ENCODE measurements around the gene NRXN3. TPM values are rescaled to one million over a fixed set of nuclear protein-coding genes. Genes with fewer than 3 reads are reported as not detected.

NRXN3 gene
- polyA plus RNA-seq, 1 of the 3 experiments (the other 2 are of a cell fraction) = 1.6 TPM

DNA sequence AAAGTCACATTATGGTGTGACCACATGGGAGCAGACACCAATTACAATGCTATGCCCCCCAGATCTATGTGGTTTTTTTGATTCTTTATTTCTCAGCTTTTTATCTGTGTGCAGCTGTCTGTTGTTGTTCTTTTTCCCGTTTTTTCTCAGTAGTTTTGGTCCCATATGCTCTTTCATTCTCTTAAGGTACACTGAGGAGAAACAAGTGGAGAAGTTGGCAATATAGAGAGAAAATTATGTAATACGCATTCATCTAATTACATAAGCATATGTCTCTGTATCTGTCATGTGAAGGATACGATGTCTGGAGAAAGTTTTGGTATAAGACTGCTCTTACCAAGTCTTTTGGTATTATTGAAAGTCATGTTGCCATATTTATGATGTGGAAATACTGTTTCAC, 819.0 kb downstream of the NRXN3 start:
- H3K4me1 ChIP-seq (ENCODE audit: control insufficient read depth in 1 of 2, insufficient read depth in 2 of 2, low read depth in 1 of 2, low read length in 1 of 2) = peaks cover 0 to 12% of the 10 kb centered on the region in 2 experiments; a peak in 2 of 4 replicates
- POLR2A ChIA-PET = no interaction called here
- no peak for DNase-seq
- no peaks in the 10 kb centered on the region for H3K79me2 ChIP-seq (ENCODE audit: insufficient read depth)
- H3F3A ChIP-seq (replicated peaks; ENCODE audit: insufficient read depth) = peaks cover 2% of the 10 kb centered on the region
- H3K9ac ChIP-seq = no peak overlapping the region
- H3K27ac ChIP-seq (ENCODE audit: low read depth in 2 of 2, low read length in 1 of 2) = no peak overlapping the region
- no peaks in the 10 kb centered on the region for H3K9me2 ChIP-seq
- H3K9me3 ChIP-seq = no peaks in the 10 kb centered on the region
- no peaks in the 10 kb centered on the region for H4K20me1 ChIP-seq (ENCODE audit: insufficient read depth)
- H3K4me3 ChIP-seq (ENCODE audit: low read depth in 2 of 2, low read length in 1 of 2) = no peak overlapping the region
- TF ChIP-seq NRF1 (IDR thresholded peaks at IDR 0.05; ENCODE audit: low read depth, low read length) (no peak), POLR2AphosphoS5 (IDR thresholded peaks at IDR 0.05; ENCODE audit: low read depth, low read length) (no peak), RAD21 (IDR thresholded peaks at IDR 0.05; ENCODE audit: low read length) (no peak)
- WGBS (ENCODE audit: low lambda C conversion rate) = 61% methylated on average over 3 of the region's 3 CpGs
- H3K27me3 ChIP-seq (ENCODE audit: insufficient read depth) = no peaks in the 10 kb centered on the region
- no peak overlapping the region for H2AFZ ChIP-seq (ENCODE audit: low read depth)
- H3K36me3 ChIP-seq (replicated peaks in 1 of 2; ENCODE audit: control insufficient read depth in 1 of 2, insufficient read depth in 2 of 2, low read length in 1 of 2) = no peaks in the 10 kb centered on the region
- CTCF ChIA-PET = no interaction called here
- H3K4me2 ChIP-seq = no peak overlapping the region

DNA sequence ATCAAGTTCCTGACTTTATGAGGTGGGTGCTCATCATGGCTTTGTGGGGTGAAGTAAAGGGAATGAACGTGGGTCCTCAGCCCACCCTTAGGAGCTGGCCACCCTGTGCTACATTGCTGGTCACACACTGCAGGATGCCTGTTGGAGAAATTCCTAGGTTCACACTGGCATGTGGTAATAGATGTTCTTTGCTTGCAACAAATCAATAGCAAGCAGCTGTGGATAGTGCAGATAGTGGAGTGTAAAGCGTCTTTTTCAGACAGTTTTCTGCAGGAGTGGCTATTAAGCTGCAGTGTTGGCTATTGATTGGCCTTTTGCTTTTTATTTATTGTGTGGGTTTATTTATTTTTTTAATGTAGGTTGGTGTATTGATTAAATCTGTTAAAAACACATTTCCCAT, 822.7 kb downstream of the NRXN3 start:
- Histone ChIP-seq H3K27ac (ENCODE audit: low read depth in 2 of 2, low read length in 1 of 2) (no peak overlapping the region), H3K9me3 (no peaks in the 10 kb centered on the region), H3K4me1 (ENCODE audit: control insufficient read depth in 1 of 2, insufficient read depth in 2 of 2, low read depth in 1 of 2, low read length in 1 of 2) (no peaks in the 10 kb centered on the region), H3K4me3 (ENCODE audit: low read depth in 2 of 2, low read length in 1 of 2) (no peak overlapping the region), H3F3A (replicated peaks; ENCODE audit: insufficient read depth) (no peaks in the 10 kb centered on the region), H3K9ac (no peak overlapping the region), H3K79me2 (ENCODE audit: insufficient read depth) (no peaks in the 10 kb centered on the region), H3K36me3 (replicated peaks in 1 of 2; ENCODE audit: control insufficient read depth in 1 of 2, insufficient read depth in 2 of 2, low read length in 1 of 2) (no peaks in the 10 kb centered on the region), H3K9me2 (no peaks in the 10 kb centered on the region), H3K27me3 (ENCODE audit: insufficient read depth) (no peaks in the 10 kb centered on the region), H3K4me2 (no peak overlapping the region), H4K20me1 (ENCODE audit: insufficient read depth) (no peaks in the 10 kb centered on the region), H2AFZ (ENCODE audit: low read depth) (no peak overlapping the region)
- 55% methylated on average over 2 of the region's 2 CpGs for WGBS (ENCODE audit: low lambda C conversion rate)
- no peak for DNase-seq
- ChIA-PET CTCF (interaction anchor here (1.3 kb wide), 1 partner anchor 33 kb away, joined by 5 read pairs; no protein-coding TSS in a partner anchor), POLR2A (no interaction called here)
- TF ChIP-seq SIN3A (IDR thresholded peaks at IDR 0.05; ENCODE audit: borderline replicate concordance, low read depth, low read length) (no peak), ELF1 (IDR thresholded peaks at IDR 0.05) (no peak), POLR2AphosphoS5 (IDR thresholded peaks at IDR 0.05; ENCODE audit: low read depth, low read length) (no peak), TAF1 (IDR thresholded peaks at IDR 0.05; ENCODE audit: borderline replicate concordance, low read depth, low read length) (no peak), FOXM1 (IDR thresholded peaks at IDR 0.05; ENCODE audit: low read depth) (no peak), EP300 (IDR thresholded peaks at IDR 0.05; ENCODE audit: borderline replicate concordance in 1 of 2, low read depth in 1 of 2, low read length in 1 of 2) (no peak)
- TF ChIP-seq, protein P1, sequence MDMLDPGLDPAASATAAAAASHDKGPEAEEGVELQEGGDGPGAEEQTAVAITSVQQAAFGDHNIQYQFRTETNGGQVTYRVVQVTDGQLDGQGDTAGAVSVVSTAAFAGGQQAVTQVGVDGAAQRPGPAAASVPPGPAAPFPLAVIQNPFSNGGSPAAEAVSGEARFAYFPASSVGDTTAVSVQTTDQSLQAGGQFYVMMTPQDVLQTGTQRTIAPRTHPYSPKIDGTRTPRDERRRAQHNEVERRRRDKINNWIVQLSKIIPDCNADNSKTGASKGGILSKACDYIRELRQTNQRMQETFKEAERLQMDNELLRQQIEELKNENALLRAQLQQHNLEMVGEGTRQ (IDR thresholded peaks at IDR 0.05; ENCODE audit: borderline replicate concordance, low read depth, low read length) = no peak
- TF ChIP-seq, protein P2, sequence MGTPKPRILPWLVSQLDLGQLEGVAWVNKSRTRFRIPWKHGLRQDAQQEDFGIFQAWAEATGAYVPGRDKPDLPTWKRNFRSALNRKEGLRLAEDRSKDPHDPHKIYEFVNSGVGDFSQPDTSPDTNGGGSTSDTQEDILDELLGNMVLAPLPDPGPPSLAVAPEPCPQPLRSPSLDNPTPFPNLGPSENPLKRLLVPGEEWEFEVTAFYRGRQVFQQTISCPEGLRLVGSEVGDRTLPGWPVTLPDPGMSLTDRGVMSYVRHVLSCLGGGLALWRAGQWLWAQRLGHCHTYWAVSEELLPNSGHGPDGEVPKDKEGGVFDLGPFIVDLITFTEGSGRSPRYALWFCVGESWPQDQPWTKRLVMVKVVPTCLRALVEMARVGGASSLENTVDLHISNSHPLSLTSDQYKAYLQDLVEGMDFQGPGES (IDR thresholded peaks at IDR 0.05; ENCODE audit: low read depth, low read length) = no peak
- TF ChIP-seq, protein P3, sequence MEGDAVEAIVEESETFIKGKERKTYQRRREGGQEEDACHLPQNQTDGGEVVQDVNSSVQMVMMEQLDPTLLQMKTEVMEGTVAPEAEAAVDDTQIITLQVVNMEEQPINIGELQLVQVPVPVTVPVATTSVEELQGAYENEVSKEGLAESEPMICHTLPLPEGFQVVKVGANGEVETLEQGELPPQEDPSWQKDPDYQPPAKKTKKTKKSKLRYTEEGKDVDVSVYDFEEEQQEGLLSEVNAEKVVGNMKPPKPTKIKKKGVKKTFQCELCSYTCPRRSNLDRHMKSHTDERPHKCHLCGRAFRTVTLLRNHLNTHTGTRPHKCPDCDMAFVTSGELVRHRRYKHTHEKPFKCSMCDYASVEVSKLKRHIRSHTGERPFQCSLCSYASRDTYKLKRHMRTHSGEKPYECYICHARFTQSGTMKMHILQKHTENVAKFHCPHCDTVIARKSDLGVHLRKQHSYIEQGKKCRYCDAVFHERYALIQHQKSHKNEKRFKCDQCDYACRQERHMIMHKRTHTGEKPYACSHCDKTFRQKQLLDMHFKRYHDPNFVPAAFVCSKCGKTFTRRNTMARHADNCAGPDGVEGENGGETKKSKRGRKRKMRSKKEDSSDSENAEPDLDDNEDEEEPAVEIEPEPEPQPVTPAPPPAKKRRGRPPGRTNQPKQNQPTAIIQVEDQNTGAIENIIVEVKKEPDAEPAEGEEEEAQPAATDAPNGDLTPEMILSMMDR (IDR thresholded peaks at IDR 0.05) = no peak

Data from SK-N-SH (cell line).